ENCODE data around the gene GSTM1. TPM values are rescaled to one million over a fixed set of nuclear protein-coding genes. Genes with fewer than 3 reads are reported as not detected.

GSTM1 gene
- total RNA-seq, 2 experiments from 2014 or later = 68.4 to 77.2 TPM

- Mint-ChIP-seq H3K4me1 (no peaks in the 10 kb centered on the region), H3K4me3 (no peak overlapping the region), H3K9me3 (peaks cover 15% of the 10 kb centered on the region), H3K27ac (no peak overlapping the region), H3K36me3 (ENCODE audit: low read depth) (peaks cover 4% of the 10 kb centered on the region), H3K27me3 (peaks cover 4% of the 10 kb centered on the region)
- POLR2A ChIA-PET = no interaction called here
- DNase-seq = no peak
- CTCF ChIA-PET = no interaction called here
Measured at GRCh38 chr1:109712321-109712864, 24.8 kb downstream of the GSTM1 start.

GRCh38 chr1:109713636-109714035, 26.0 kb downstream of the GSTM1 start:
- ChIA-PET POLR2A (no interaction called here), CTCF (no interaction called here)
- H3K27me3 Mint-ChIP-seq = peaks cover 4% of the 10 kb centered on the region
- H3K4me1 Mint-ChIP-seq = no peaks in the 10 kb centered on the region
- no peak overlapping the region for H3K27ac Mint-ChIP-seq
- H3K36me3 Mint-ChIP-seq (ENCODE audit: low read depth) = peaks cover 1% of the 10 kb centered on the region
- H3K4me3 Mint-ChIP-seq = no peak overlapping the region
- H3K9me3 Mint-ChIP-seq = peaks cover 9% of the 10 kb centered on the region
- DNase-seq = no peak

GRCh38 chr1:109714661-109715372, 27.2 kb downstream of the GSTM1 start:
- Mint-ChIP-seq H3K27ac (no peak overlapping the region), H3K36me3 (ENCODE audit: low read depth) (peaks cover 1% of the 10 kb centered on the region), H3K4me3 (no peak overlapping the region), H3K27me3 (peaks cover 4% of the 10 kb centered on the region), H3K9me3 (no peaks in the 10 kb centered on the region), H3K4me1 (peaks cover 4% of the 10 kb centered on the region)
- CTCF ChIA-PET = no interaction called here
- POLR2A ChIA-PET = no interaction called here
- DNase-seq = no peak

- POLR2A ChIA-PET = no interaction called here
- Mint-ChIP-seq H3K27ac (no peak overlapping the region), H3K4me3 (no peak overlapping the region)
Measured at GRCh38 chr1:109716121-109716520, 28.5 kb downstream of the GSTM1 start.

GRCh38 chr1:109716570-109717090, 29.0 kb downstream of the GSTM1 start:
- peaks cover 4% of the 10 kb centered on the region for H3K27me3 Mint-ChIP-seq
- peaks cover 4% of the 10 kb centered on the region for H3K4me1 Mint-ChIP-seq
- ChIA-PET CTCF (interaction anchor here (0.6 to 1.2 kb wide), 4 partner anchors 12 to 736 kb away, joined by 3 to 4 read pairs (median 3); no protein-coding TSS in a partner anchor), POLR2A (no interaction called here)
- no peak overlapping the region for H3K27ac Mint-ChIP-seq
- no peak for DNase-seq
- no peaks in the 10 kb centered on the region for H3K9me3 Mint-ChIP-seq
- H3K4me3 Mint-ChIP-seq = no peak overlapping the region
- H3K36me3 Mint-ChIP-seq (ENCODE audit: low read depth) = no peaks in the 10 kb centered on the region

More at GRCh38 chr1:109716121-109716520, 28.5 kb downstream of the GSTM1 start:
- no peaks in the 10 kb centered on the region for H3K36me3 Mint-ChIP-seq (ENCODE audit: low read depth)
- peaks cover 4% of the 10 kb centered on the region for H3K27me3 Mint-ChIP-seq
- no peaks in the 10 kb centered on the region for H3K9me3 Mint-ChIP-seq
- peaks cover 4% of the 10 kb centered on the region for H3K4me1 Mint-ChIP-seq
- DNase-seq = no peak
- CTCF ChIA-PET = interaction anchor here (0.6 to 1.2 kb wide), 4 partner anchors 12 to 735 kb away, joined by 3 to 4 read pairs (median 3); no protein-coding TSS in a partner anchor

- H3K9me3 Mint-ChIP-seq = no peaks in the 10 kb centered on the region
- CTCF ChIA-PET = interaction anchor here (0.6 to 1.6 kb wide), 2 partner anchors 11 to 1273 kb away, joined by 5 to 7 read pairs; no protein-coding TSS in a partner anchor
Measured at GRCh38 chr1:109717729-109718128, 30.1 kb downstream of the GSTM1 start.

GRCh38 chr1:109718495-109718894, 30.9 kb downstream of the GSTM1 start:
- Mint-ChIP-seq H3K4me3 (no peak overlapping the region), H3K9me3 (no peaks in the 10 kb centered on the region), H3K4me1 (peaks cover 4% of the 10 kb centered on the region), H3K27me3 (peaks cover 8% of the 10 kb centered on the region), H3K36me3 (ENCODE audit: low read depth) (no peaks in the 10 kb centered on the region), H3K27ac (no peak overlapping the region)
- ChIA-PET CTCF (interaction anchor here (1.6 kb wide), 1 partner anchor 10 kb away, joined by 7 read pairs; no protein-coding TSS in a partner anchor), POLR2A (no interaction called here)
- no peak for DNase-seq

More at GRCh38 chr1:109717729-109718128, 30.1 kb downstream of the GSTM1 start:
- Mint-ChIP-seq H3K4me1 (peaks cover 4% of the 10 kb centered on the region), H3K27me3 (peaks cover 10% of the 10 kb centered on the region), H3K27ac (no peak overlapping the region), H3K4me3 (no peak overlapping the region), H3K36me3 (ENCODE audit: low read depth) (no peaks in the 10 kb centered on the region)
- DNase-seq = no peak
- POLR2A ChIA-PET = no interaction called here

- peaks cover 8% of the 10 kb centered on the region for H3K27me3 Mint-ChIP-seq
Measured at GRCh38 chr1:109719337-109719837, 31.8 kb downstream of the GSTM1 start.

GRCh38 chr1:109721042-109721441, 33.4 kb downstream of the GSTM1 start:
- CTCF ChIA-PET = interaction anchor here (0.9 to 1.5 kb wide), 4 partner anchors 30 to 81 kb away, joined by 3 to 4 read pairs (median 4); no protein-coding TSS in a partner anchor
- Mint-ChIP-seq H3K4me1 (peaks cover 4% of the 10 kb centered on the region), H3K4me3 (no peak overlapping the region), H3K27ac (no peak overlapping the region), H3K27me3 (peaks cover 6% of the 10 kb centered on the region), H3K36me3 (ENCODE audit: low read depth) (no peaks in the 10 kb centered on the region), H3K9me3 (no peaks in the 10 kb centered on the region)
- DNase-seq = no peak
- POLR2A ChIA-PET = no interaction called here

More at GRCh38 chr1:109719337-109719837, 31.8 kb downstream of the GSTM1 start:
- H3K36me3 Mint-ChIP-seq (ENCODE audit: low read depth) = no peaks in the 10 kb centered on the region
- no peak for DNase-seq
- no peaks in the 10 kb centered on the region for H3K9me3 Mint-ChIP-seq
- ChIA-PET CTCF (no interaction called here), POLR2A (no interaction called here)
- H3K27ac Mint-ChIP-seq = no peak overlapping the region
- no peak overlapping the region for H3K4me3 Mint-ChIP-seq
- H3K4me1 Mint-ChIP-seq = peaks cover 4% of the 10 kb centered on the region

GRCh38 chr1:109721971-109722370, 34.4 kb downstream of the GSTM1 start:
- H3K27ac Mint-ChIP-seq = no peak overlapping the region
- H3K4me1 Mint-ChIP-seq = peaks cover 4% of the 10 kb centered on the region
- H3K27me3 Mint-ChIP-seq = peaks cover 6% of the 10 kb centered on the region
- H3K36me3 Mint-ChIP-seq (ENCODE audit: low read depth) = no peaks in the 10 kb centered on the region
- no peak for DNase-seq
- H3K4me3 Mint-ChIP-seq = no peak overlapping the region
- no peaks in the 10 kb centered on the region for H3K9me3 Mint-ChIP-seq
- ChIA-PET CTCF (interaction anchor here (0.7 to 1.5 kb wide), 3 partner anchors 33 to 102 kb away, joined by 3 to 4 read pairs (median 4); no protein-coding TSS in a partner anchor), POLR2A (no interaction called here)

GRCh38 chr1:109722908-109723691, 35.5 kb downstream of the GSTM1 start:
- Mint-ChIP-seq H3K27ac (no peak overlapping the region), H3K4me3 (no peak overlapping the region), H3K36me3 (ENCODE audit: low read depth) (no peaks in the 10 kb centered on the region), H3K4me1 (peaks cover 4% of the 10 kb centered on the region), H3K27me3 (peaks cover 6% of the 10 kb centered on the region), H3K9me3 (no peaks in the 10 kb centered on the region)
- DNase-seq = no peak
- POLR2A ChIA-PET = no interaction called here
- CTCF ChIA-PET = interaction anchor here (0.7 kb wide), 1 partner anchor 100 kb away, joined by 3 read pairs; no protein-coding TSS in a partner anchor

- ChIA-PET CTCF (interaction anchor here (0.9 kb wide), 1 partner anchor 247 kb away, joined by 3 read pairs; no protein-coding TSS in a partner anchor), POLR2A (no interaction called here)
- H3K4me3 Mint-ChIP-seq = no peak overlapping the region
- H3K4me1 Mint-ChIP-seq = no peaks in the 10 kb centered on the region
- no peaks in the 10 kb centered on the region for H3K9me3 Mint-ChIP-seq
- no peak overlapping the region for H3K27ac Mint-ChIP-seq
- DNase-seq = no peak
- no peaks in the 10 kb centered on the region for H3K36me3 Mint-ChIP-seq (ENCODE audit: low read depth)
- peaks cover 6% of the 10 kb centered on the region for H3K27me3 Mint-ChIP-seq
Measured at GRCh38 chr1:109724933-109725332, 37.3 kb downstream of the GSTM1 start.

Data from activated CD4-positive, alpha-beta T cell treated with anti-CD3 and anti-CD28 coated beads, Interleukin-2, amount 10 ng/mL, durations not matched to agents 7 days and 5 days (primary cell).